GM12878 (cell line): ENCODE data around the gene SORL1. TPM values are rescaled to one million over a fixed set of nuclear protein-coding genes. Genes with fewer than 3 reads are reported as not detected.

Source experiments
- BACH1 ChIP-seq: fragments of 450-650 bp; IDR thresholded peaks from 2 replicates; pipeline ENCODE4 v1.6.1; 2017; ENCODE audit warnings: mild to moderate bottlenecking, borderline replicate concordance
- BRCA1 ChIP-seq: IDR thresholded peaks from 2 replicates; pipeline ENCODE4 v1.6.1; 2011; ENCODE audit warnings: low read depth, low read length, improper control_type of control experiment
- CREM ChIP-seq: IDR thresholded peaks from 2 replicates; pipeline ENCODE4 v1.6.1; 2014; ENCODE audit warnings: antibody characterized with exemption, low read depth
- CTCF ChIP-seq, 3 experiments: IDR thresholded peaks in 2 of 3; conservative IDR thresholded peaks in 1 of 3; 2 replicates each; pipeline ENCODE4 v1.5.1; 2011; ENCODE audit warnings: low read depth in 3 of 3, low read length in 3 of 3, mild to moderate bottlenecking in 3 of 3, control low read depth in 2 of 3, moderate library complexity in 2 of 3, inconsistent platforms in 1 of 3, mixed read lengths in 1 of 3; ENCODE audit not compliant: control insufficient read depth in 2 of 3, insufficient read depth in 1 of 3; ENCODE audit errors: extremely low read depth in 1 of 3
- ESRRA ChIP-seq: IDR thresholded peaks from 2 replicates; pipeline ENCODE4 v1.6.1; 2012; ENCODE audit warnings: mild to moderate bottlenecking, low read length, improper control_type of control experiment
- IKZF1 ChIP-seq: fragments of 450-650 bp; conservative IDR thresholded peaks from 2 replicates; pipeline ENCODE4 v1.6.1; 2017; ENCODE audit warnings: antibody characterized with exemption, mild to moderate bottlenecking
- IRF4 ChIP-seq: IDR thresholded peaks from 2 replicates; pipeline ENCODE4 v1.6.1; 2011; ENCODE audit warnings: low read depth, low read length
- LARP7 ChIP-seq: fragments of 450-650 bp; IDR thresholded peaks from 2 replicates; pipeline ENCODE4 v1.6.1; 2017; ENCODE audit warnings: mild to moderate bottlenecking
- MEF2B ChIP-seq: fragments of 450-650 bp; IDR thresholded peaks from 2 replicates; pipeline ENCODE4 v1.6.1; 2018; ENCODE audit warnings: mild to moderate bottlenecking, moderate library complexity; ENCODE audit not compliant: partially characterized antibody, poor library complexity, severe bottlenecking
- MTA3 ChIP-seq: IDR thresholded peaks from 2 replicates; pipeline ENCODE4 v1.6.1; 2012; ENCODE audit warnings: low read length, inconsistent platforms, borderline replicate concordance
- NR2C1 ChIP-seq: fragments of 450-650 bp; IDR thresholded peaks from 2 replicates; pipeline ENCODE4 v1.6.1; 2017; ENCODE audit warnings: antibody characterized with exemption, mild to moderate bottlenecking, moderate library complexity
- NR2C2 ChIP-seq: IDR thresholded peaks from 2 replicates; pipeline ENCODE4 v1.6.1; 2011; ENCODE audit warnings: borderline replicate concordance, low read depth; ENCODE audit not compliant: control insufficient read depth, insufficient read length
- NR2F1 ChIP-seq: fragments of 450-650 bp; conservative IDR thresholded peaks from 2 replicates; pipeline ENCODE4 v1.6.1; 2017; ENCODE audit warnings: mild to moderate bottlenecking
- NRF1 ChIP-seq: conservative IDR thresholded peaks from 2 replicates; pipeline ENCODE4 v1.6.1; 2011; ENCODE audit warnings: mild to moderate bottlenecking, low read depth, low read length, improper control_type of control experiment
- RFX5 ChIP-seq: IDR thresholded peaks from 2 replicates; pipeline ENCODE4 v1.6.1; 2011; ENCODE audit warnings: low read depth, low read length, improper control_type of control experiment
- SMC3 ChIP-seq: IDR thresholded peaks from 2 replicates; pipeline ENCODE4 v1.6.1; 2011; ENCODE audit warnings: low read length, improper control_type of control experiment, borderline replicate concordance
- SRF ChIP-seq, 2 experiments: IDR thresholded peaks; 2 replicates each; pipeline ENCODE4 v1.6.1; 2011; ENCODE audit warnings: low read depth in 2 of 2, low read length in 2 of 2, mild to moderate bottlenecking in 1 of 2, moderate library complexity in 1 of 2
- polyA plus RNA-seq, 11 experiments: library from polyadenylated mRNA; depleted of rRNA in 4 of 11; unstranded in 6 of 11; stranded (reverse) in 5 of 11; fragments of >200 nt; fragmentation: Nextera tagmentation in 4 of 11; fragmentation: Illumina TruSeq in 1 of 11; extraction: Ambion mirVana in 4 of 11; extraction: Trizol in 1 of 11; gene quantifications; 1 replicate in 1 of 11; 2 replicates in 10 of 11; pipeline versions ENCODE4 v1.2.1 to v1.2.3, GENCODE V29; 2011 to 2016; ENCODE audit warnings: inconsistent platforms in 2 of 11, missing spikeins in 2 of 11, low read depth in 1 of 11
- total RNA-seq, 4 experiments: library from RNA; depleted of rRNA in 3 of 4; stranded (reverse); fragments of >200 nt in 3 of 4; fragmentation: Illumina TruSeq in 1 of 4; extraction: Trizol in 1 of 4; gene quantifications; 2 replicates each; pipeline versions ENCODE4 v1.2.1 to v1.2.3, GENCODE V29; 2013 to 2021
- TF ChIP-seq, protein P1 (sequence below): fragments of 450-650 bp; IDR thresholded peaks from 2 replicates; pipeline ENCODE4 v1.6.1; 2017; ENCODE audit warnings: mild to moderate bottlenecking, moderate library complexity
- TF ChIP-seq, protein P2 (sequence below): fragments of 150-350 bp; IDR thresholded peaks from 2 replicates; pipeline ENCODE4 v1.6.1; 2014; ENCODE audit warnings: mild to moderate bottlenecking, low read depth, low read length
- TF ChIP-seq, protein P3 (sequence below): fragments of 450-650 bp; IDR thresholded peaks from 2 replicates; pipeline ENCODE4 v1.6.1; 2017; ENCODE audit warnings: mild to moderate bottlenecking, low read depth, inconsistent platforms; ENCODE audit not compliant: poor library complexity, severe bottlenecking

Gene SORL1
- total and polyA plus RNA-seq, 10 of the 15 experiments (the other 5 are each of a cell fraction or from before 2014, with no cell fraction given): 20.2 to 107 (median 59.9) TPM

DNA sequence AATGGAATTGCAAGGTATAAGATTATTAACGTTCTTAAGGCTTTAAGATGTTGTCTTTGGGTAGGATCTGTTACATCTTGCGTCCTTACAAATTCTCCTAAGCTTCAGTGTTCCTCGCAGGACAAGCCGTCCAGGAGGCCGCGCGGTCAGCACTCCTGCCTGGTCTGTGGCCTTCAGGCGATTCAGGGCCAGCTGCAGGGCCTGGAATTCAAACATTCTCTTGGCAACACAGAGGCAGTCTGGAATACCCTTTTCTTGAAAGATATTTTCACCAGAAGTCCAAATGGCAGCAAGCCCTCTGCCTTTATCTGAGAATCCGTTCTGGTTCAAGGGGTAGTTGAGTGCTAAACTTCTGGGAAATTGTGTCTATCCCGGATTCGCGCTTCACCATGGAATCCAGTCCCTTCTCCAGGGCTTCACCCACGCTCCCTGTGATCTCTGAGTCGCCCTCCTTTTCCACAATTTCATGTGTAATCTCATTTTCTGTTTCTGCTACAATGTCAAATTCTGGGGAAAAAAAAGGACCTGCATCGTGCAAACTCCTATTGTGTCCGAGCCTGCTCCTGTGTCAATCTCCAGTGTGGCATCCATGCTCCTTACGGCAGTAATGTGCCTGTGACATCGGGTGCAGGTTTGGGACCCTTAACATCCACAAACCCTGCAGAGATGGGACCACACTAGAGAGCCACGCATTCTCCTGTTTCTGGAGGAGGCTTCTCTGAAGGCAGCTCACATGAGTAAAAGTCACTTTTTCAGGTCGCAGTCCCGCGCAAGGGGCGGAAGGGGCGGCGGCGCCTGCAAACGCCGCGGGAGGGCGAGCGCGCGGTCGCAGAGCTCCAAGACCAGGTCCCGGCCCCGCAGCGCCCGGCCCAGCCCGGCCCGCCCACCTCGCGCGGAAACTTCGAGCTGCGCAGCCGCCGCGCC, 25.4 kb upstream of the SORL1 start (continued):
- TF ChIP-seq IRF4 (no peak), SRF (IDR thresholded peaks at IDR 0.05; ENCODE audit: low read depth in 2 of 2, low read length in 2 of 2) (no peak), SMC3 (no peak; the same call in 1 of the 2 replicates), CREM (no peak), NR2F1 (peak; percentile 25; the same call in 1 of the 2 replicates), ESRRA (no peak), NR2C2 (no peak), IKZF1 (peak; percentile 45), CTCF (IDR thresholded peaks at IDR 0.05 in 2 of 3, conservative IDR thresholded peaks at IDR 0.05 in 1 of 3; ENCODE audit: control insufficient read depth in 2 of 3, extremely low read depth in 1 of 3, insufficient read depth in 1 of 3, low read depth in 3 of 3, low read length in 3 of 3) (peak in 2 of 3 experiments; percentile 14 to 21; a peak in 1 of 6 replicates), RFX5 (no peak), NR2C1 (no peak), NRF1 (no peak; the same call in 1 of the 2 replicates), MEF2B (no peak), LARP7 (0 out of 2 replicates have a peak, but pooled peaks have one; percentile 55), BRCA1 (no peak), MTA3 (no peak), BACH1 (0 out of 2 replicates have a peak, but pooled peaks have one; percentile 32)
- TF ChIP-seq, protein P1, sequence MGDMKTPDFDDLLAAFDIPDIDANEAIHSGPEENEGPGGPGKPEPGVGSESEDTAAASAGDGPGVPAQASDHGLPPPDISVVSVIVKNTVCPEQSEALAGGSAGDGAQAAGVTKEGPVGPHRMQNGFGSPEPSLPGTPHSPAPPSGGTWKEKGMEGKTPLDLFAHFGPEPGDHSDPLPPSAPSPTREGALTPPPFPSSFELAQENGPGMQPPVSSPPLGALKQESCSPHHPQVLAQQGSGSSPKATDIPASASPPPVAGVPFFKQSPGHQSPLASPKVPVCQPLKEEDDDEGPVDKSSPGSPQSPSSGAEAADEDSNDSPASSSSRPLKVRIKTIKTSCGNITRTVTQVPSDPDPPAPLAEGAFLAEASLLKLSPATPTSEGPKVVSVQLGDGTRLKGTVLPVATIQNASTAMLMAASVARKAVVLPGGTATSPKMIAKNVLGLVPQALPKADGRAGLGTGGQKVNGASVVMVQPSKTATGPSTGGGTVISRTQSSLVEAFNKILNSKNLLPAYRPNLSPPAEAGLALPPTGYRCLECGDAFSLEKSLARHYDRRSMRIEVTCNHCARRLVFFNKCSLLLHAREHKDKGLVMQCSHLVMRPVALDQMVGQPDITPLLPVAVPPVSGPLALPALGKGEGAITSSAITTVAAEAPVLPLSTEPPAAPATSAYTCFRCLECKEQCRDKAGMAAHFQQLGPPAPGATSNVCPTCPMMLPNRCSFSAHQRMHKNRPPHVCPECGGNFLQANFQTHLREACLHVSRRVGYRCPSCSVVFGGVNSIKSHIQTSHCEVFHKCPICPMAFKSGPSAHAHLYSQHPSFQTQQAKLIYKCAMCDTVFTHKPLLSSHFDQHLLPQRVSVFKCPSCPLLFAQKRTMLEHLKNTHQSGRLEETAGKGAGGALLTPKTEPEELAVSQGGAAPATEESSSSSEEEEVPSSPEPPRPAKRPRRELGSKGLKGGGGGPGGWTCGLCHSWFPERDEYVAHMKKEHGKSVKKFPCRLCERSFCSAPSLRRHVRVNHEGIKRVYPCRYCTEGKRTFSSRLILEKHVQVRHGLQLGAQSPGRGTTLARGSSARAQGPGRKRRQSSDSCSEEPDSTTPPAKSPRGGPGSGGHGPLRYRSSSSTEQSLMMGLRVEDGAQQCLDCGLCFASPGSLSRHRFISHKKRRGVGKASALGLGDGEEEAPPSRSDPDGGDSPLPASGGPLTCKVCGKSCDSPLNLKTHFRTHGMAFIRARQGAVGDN: peak; percentile 53; the same call in 1 of the 2 replicates
- TF ChIP-seq, protein P2, sequence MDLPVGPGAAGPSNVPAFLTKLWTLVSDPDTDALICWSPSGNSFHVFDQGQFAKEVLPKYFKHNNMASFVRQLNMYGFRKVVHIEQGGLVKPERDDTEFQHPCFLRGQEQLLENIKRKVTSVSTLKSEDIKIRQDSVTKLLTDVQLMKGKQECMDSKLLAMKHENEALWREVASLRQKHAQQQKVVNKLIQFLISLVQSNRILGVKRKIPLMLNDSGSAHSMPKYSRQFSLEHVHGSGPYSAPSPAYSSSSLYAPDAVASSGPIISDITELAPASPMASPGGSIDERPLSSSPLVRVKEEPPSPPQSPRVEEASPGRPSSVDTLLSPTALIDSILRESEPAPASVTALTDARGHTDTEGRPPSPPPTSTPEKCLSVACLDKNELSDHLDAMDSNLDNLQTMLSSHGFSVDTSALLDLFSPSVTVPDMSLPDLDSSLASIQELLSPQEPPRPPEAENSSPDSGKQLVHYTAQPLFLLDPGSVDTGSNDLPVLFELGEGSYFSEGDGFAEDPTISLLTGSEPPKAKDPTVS: no peak
- TF ChIP-seq, protein P3, sequence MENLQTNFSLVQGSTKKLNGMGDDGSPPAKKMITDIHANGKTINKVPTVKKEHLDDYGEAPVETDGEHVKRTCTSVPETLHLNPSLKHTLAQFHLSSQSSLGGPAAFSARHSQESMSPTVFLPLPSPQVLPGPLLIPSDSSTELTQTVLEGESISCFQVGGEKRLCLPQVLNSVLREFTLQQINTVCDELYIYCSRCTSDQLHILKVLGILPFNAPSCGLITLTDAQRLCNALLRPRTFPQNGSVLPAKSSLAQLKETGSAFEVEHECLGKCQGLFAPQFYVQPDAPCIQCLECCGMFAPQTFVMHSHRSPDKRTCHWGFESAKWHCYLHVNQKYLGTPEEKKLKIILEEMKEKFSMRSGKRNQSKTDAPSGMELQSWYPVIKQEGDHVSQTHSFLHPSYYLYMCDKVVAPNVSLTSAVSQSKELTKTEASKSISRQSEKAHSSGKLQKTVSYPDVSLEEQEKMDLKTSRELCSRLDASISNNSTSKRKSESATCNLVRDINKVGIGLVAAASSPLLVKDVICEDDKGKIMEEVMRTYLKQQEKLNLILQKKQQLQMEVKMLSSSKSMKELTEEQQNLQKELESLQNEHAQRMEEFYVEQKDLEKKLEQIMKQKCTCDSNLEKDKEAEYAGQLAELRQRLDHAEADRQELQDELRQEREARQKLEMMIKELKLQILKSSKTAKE: no peak
